ENCODE measurements around the gene ZBTB7A.

- TF ChIP-seq ZNF473 (tag by site-specific recombination; IDR thresholded peaks at IDR 0.05) (no peak), CTCF (tag by site-specific recombination; IDR thresholded peaks at IDR 0.05) (no peak), ZNF169 (tag by site-specific recombination; IDR thresholded peaks at IDR 0.05) (no peak), IKZF3 (tag by site-specific recombination; IDR thresholded peaks at IDR 0.05) (no peak), ZBTB11 (tag by site-specific recombination; conservative IDR thresholded peaks at IDR 0.05; ENCODE audit: low read depth) (no peak), ZNF292 (tag by site-specific recombination; IDR thresholded peaks at IDR 0.05; ENCODE audit: borderline replicate concordance, low read depth) (no peak), ELK4 (IDR thresholded peaks at IDR 0.05; ENCODE audit: borderline replicate concordance, low read depth, low read length) (no peak), ZNF341 (tag by site-specific recombination; IDR thresholded peaks at IDR 0.05; ENCODE audit: low read depth) (no peak), ZBTB1 (tag by site-specific recombination; IDR thresholded peaks at IDR 0.05) (no peak), ZNF621 (tag by site-specific recombination; IDR thresholded peaks at IDR 0.05) (no peak), ZNF10 (tag by site-specific recombination; IDR thresholded peaks at IDR 0.05) (no peak), YY1 (tag by site-specific recombination; IDR thresholded peaks at IDR 0.05) (no peak)
Measured at GRCh38 chr19:4013886-4014540, 52.7 kb downstream of the ZBTB7A start.

All from HEK293 (cell line).